GM12878 (cell line): ENCODE results near the gene MYO10. TPM values are rescaled to one million over a fixed set of nuclear protein-coding genes. Genes with fewer than 3 reads are reported as not detected.

Source experiments
- ATAC-seq: fragments of 200-7000 bp; cut with Tn5 transposase; 3 replicates; pipeline ENCODE4 v1.9.1; 2020; ENCODE audit warnings: mild to moderate bottlenecking, moderate library complexity
- BruUV-seq: library from RNA; stranded (reverse); fragments of 400-500 nt; replicated peaks from 2 replicates; lab custom pipeline; 2021; lab: Mats Ljungman, UMichigan
- CTCF ChIA-PET: fragments of 300-600 bp; sonication (Branson Sonifier 250); formaldehyde crosslinking; extraction: SDS; loops from one replicate; lab custom pipeline; 2021; ENCODE audit warnings: inconsistent platforms; lab: Yijun Ruan, JAX
- POLR2A ChIA-PET: fragments of 350-600 bp; formaldehyde crosslinking; extraction: SDS; loops from one replicate; lab custom pipeline; 2021; ENCODE audit warnings: inconsistent platforms; lab: Charles Lee
- RAD21 ChIA-PET: fragments of 300-600 bp; sonication (Branson Sonifier 250); formaldehyde crosslinking; loops from one replicate; lab custom pipeline; 2023; ENCODE audit warnings: antibody characterized with exemption; ENCODE audit not compliant: unreplicated experiment; lab: Charles Lee
- SMC1A ChIA-PET: fragments of 300-600 bp; sonication (Branson Sonifier 250); formaldehyde crosslinking; loops from one replicate; lab custom pipeline; 2023; ENCODE audit not compliant: unreplicated experiment, uncharacterized antibody; lab: Charles Lee
- DNase-seq: peaks from one replicate; pipeline ENCODE4 v3.0.0-alpha.2; 2011; ENCODE audit warnings: low read depth, low spot score
- FAIRE-seq: peaks from 3 replicates; lab custom pipeline; 2011; peaks lifted over from hg19 to GRCh38; lab: Jason Lieb, UNC
- H2AFZ ChIP-seq: 2 replicates; pipeline ENCODE4 v1.6.0; 2011; ENCODE audit warnings: low read depth, low read length, control low read depth; ENCODE audit not compliant: control insufficient read depth
- H3K27ac ChIP-seq: 2 replicates; pipeline ENCODE4 v1.5.1; 2011; ENCODE audit warnings: control low read depth; ENCODE audit not compliant: control insufficient read depth, insufficient read depth
- H3K27me3 ChIP-seq, 2 experiments: replicated peaks in 1 of 2; 2 replicates each; pipeline versions ENCODE4 v1.6.0 to v1.6.1; 2011; ENCODE audit warnings: low read length in 1 of 2; ENCODE audit not compliant: control insufficient read depth in 2 of 2, insufficient read depth in 2 of 2
- H3K36me3 ChIP-seq, 2 experiments: 2 replicates each; pipeline ENCODE4 v1.5.1; 2011; ENCODE audit warnings: low read length in 1 of 2; ENCODE audit not compliant: control insufficient read depth in 2 of 2, insufficient read depth in 2 of 2
- H3K4me1 ChIP-seq: 2 replicates; pipeline ENCODE4 v1.6.1; 2011; ENCODE audit warnings: mild to moderate bottlenecking, low read length, moderate library complexity, mixed read lengths; ENCODE audit not compliant: control insufficient read depth, insufficient read depth
- H3K4me2 ChIP-seq: 2 replicates; pipeline ENCODE4 v1.6.0; 2011; ENCODE audit warnings: control low read depth; ENCODE audit not compliant: control insufficient read depth, insufficient read depth
- H3K4me3 ChIP-seq: fragments of 200-600 bp; sonication (generic); 2 replicates; pipeline ENCODE4 v1.5.1; 2016
- H3K79me2 ChIP-seq: 2 replicates; pipeline ENCODE4 v1.6.0; 2011; ENCODE audit warnings: low read length; ENCODE audit not compliant: control insufficient read depth, insufficient read depth
- H3K9ac ChIP-seq: 2 replicates; pipeline ENCODE4 v1.8.0; 2011; ENCODE audit warnings: low read length, control low read depth, mixed read lengths; ENCODE audit not compliant: control insufficient read depth, insufficient read depth
- H3K9me3 ChIP-seq: replicated peaks from 3 replicates; pipeline ENCODE4 v1.5.1; 2011; ENCODE audit warnings: mild to moderate bottlenecking, low read length; ENCODE audit not compliant: control insufficient read depth, insufficient read depth
- H4K20me1 ChIP-seq: 2 replicates; pipeline ENCODE4 v1.6.0; 2011; ENCODE audit not compliant: control insufficient read depth, insufficient read depth
- ETV6 ChIP-seq, 2 experiments: fragments of 450-650 bp in 1 of 2; IDR thresholded peaks in 1 of 2; conservative IDR thresholded peaks in 1 of 2; 2 replicates each; pipeline ENCODE4 v1.6.1; 2014; ENCODE audit warnings: antibody characterized with exemption in 1 of 2, borderline replicate concordance in 1 of 2, low read depth in 1 of 2, mild to moderate bottlenecking in 1 of 2, moderate library complexity in 1 of 2
- NFYA ChIP-seq: IDR thresholded peaks from 2 replicates; pipeline ENCODE4 v1.6.1; 2011; ENCODE audit warnings: low read depth, mild to moderate bottlenecking, low read length, improper control_type of control experiment, borderline replicate concordance
- NRF1 ChIP-seq: conservative IDR thresholded peaks from 2 replicates; pipeline ENCODE4 v1.6.1; 2011; ENCODE audit warnings: mild to moderate bottlenecking, low read depth, low read length, improper control_type of control experiment
- SRF ChIP-seq, 2 experiments: IDR thresholded peaks; 2 replicates each; pipeline ENCODE4 v1.6.1; 2011; ENCODE audit warnings: low read depth in 2 of 2, low read length in 2 of 2, mild to moderate bottlenecking in 1 of 2, moderate library complexity in 1 of 2
- STAT1 ChIP-seq: fragments of 450-650 bp; conservative IDR thresholded peaks from 2 replicates; pipeline ENCODE4 v1.6.1; 2014; ENCODE audit warnings: antibody characterized with exemption, mild to moderate bottlenecking
- STAT3 ChIP-seq: IDR thresholded peaks from 2 replicates; pipeline ENCODE4 v1.6.1; 2011; ENCODE audit warnings: low read depth, low read length, improper control_type of control experiment
- TCF12 ChIP-seq: IDR thresholded peaks from 2 replicates; pipeline ENCODE4 v1.6.1; 2011; ENCODE audit warnings: low read depth, mild to moderate bottlenecking, low read length
- YY1 ChIP-seq: IDR thresholded peaks from 2 replicates; pipeline ENCODE4 v1.6.1; 2011; ENCODE audit warnings: low read depth, mild to moderate bottlenecking, low read length
- ZNF217 ChIP-seq: fragments of 450-650 bp; IDR thresholded peaks from 2 replicates; pipeline ENCODE4 v1.6.1; 2017; ENCODE audit warnings: antibody characterized with exemption, mild to moderate bottlenecking
- ZNF622 ChIP-seq: fragments of 450-650 bp; IDR thresholded peaks from 2 replicates; pipeline ENCODE4 v1.6.1; 2017; ENCODE audit warnings: mild to moderate bottlenecking, inconsistent platforms
- WGBS: methylation state at CpG from one replicate; pipeline ENCODE4 v1.1.6; 2016; ENCODE audit warnings: low lambda C conversion rate; ENCODE audit not compliant: insufficient replicate concordance, insufficient coverage; ENCODE audit errors: missing lambda C conversion rate; 5-methylcytosine and 5-hydroxymethylcytosine counted together
- in situ Hi-C: fragments of 300-500 bp; cut with MboI; formaldehyde crosslinking; loops from 9 replicates; pipeline ENCODE4 v1.14.3; 2018; ENCODE audit warnings: mixed read lengths
- intact Hi-C: fragments of 100-400 bp; cut with micrococcal nuclease; formaldehyde crosslinking; loops from one replicate; pipeline ENCODE4 v1.14.2; 2022; ENCODE audit not compliant: unreplicated experiment
- polyA plus RNA-seq, 11 experiments: library from polyadenylated mRNA; depleted of rRNA in 4 of 11; unstranded in 6 of 11; stranded (reverse) in 5 of 11; fragments of >200 nt; fragmentation: Nextera tagmentation in 4 of 11; fragmentation: Illumina TruSeq in 1 of 11; extraction: Ambion mirVana in 4 of 11; extraction: Trizol in 1 of 11; gene quantifications; 1 replicate in 1 of 11; 2 replicates in 10 of 11; pipeline versions ENCODE4 v1.2.1 to v1.2.3, GENCODE V29; 2011 to 2016; ENCODE audit warnings: inconsistent platforms in 2 of 11, missing spikeins in 2 of 11, low read depth in 1 of 11
- total RNA-seq, 4 experiments: library from RNA; depleted of rRNA in 3 of 4; stranded (reverse); fragments of >200 nt in 3 of 4; fragmentation: Illumina TruSeq in 1 of 4; extraction: Trizol in 1 of 4; gene quantifications; 2 replicates each; pipeline versions ENCODE4 v1.2.1 to v1.2.3, GENCODE V29; 2013 to 2021
- TF ChIP-seq, protein P1 (sequence below): fragments of 450-650 bp; IDR thresholded peaks from 2 replicates; pipeline ENCODE4 v1.6.1; 2018; ENCODE audit warnings: mild to moderate bottlenecking, low read depth, moderate library complexity; ENCODE audit not compliant: partially characterized antibody

Gene MYO10
- total and polyA plus RNA-seq, 10 of the 15 experiments (the other 5 are each of a cell fraction or from before 2014, with no cell fraction given): 0.02 to 0.77 (median 0.17) TPM

DNA sequence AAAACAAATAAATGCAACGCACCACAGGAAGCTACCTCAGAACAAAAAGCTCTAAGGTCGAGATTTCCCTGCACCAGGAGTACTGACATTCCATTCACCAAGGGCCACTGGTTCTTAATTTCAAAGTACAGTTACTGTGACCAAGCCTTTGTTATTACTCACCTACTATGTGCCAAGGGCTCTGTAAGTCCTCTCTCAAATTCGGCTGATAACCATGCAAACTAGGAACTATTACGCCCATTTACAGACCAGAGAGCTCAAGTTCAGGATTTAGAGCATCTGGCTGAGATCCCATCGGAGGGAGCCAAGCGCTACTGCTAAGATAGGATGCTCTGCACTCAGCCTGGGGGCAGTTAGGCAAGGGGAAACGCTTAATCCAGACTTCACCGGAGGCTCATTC is 5.6 kb downstream of the MYO10 start:
- H3K36me3 ChIP-seq: no peaks in the 10 kb centered on the region
- TF ChIP-seq SRF (IDR thresholded peaks at IDR 0.05; ENCODE audit: low read depth in 2 of 2, low read length in 2 of 2) (no peak), YY1 (no peak), ZNF217 (no peak), NFYA (no peak), ETV6 (conservative IDR thresholded peaks at IDR 0.05 in 1 of 2, IDR thresholded peaks at IDR 0.05 in 1 of 2; ENCODE audit: borderline replicate concordance in 1 of 2, low read depth in 1 of 2) (no peak), STAT1 (no peak), ZNF622 (no peak), NRF1 (no peak), TCF12 (no peak), STAT3 (no peak)
- TF ChIP-seq, protein P1, sequence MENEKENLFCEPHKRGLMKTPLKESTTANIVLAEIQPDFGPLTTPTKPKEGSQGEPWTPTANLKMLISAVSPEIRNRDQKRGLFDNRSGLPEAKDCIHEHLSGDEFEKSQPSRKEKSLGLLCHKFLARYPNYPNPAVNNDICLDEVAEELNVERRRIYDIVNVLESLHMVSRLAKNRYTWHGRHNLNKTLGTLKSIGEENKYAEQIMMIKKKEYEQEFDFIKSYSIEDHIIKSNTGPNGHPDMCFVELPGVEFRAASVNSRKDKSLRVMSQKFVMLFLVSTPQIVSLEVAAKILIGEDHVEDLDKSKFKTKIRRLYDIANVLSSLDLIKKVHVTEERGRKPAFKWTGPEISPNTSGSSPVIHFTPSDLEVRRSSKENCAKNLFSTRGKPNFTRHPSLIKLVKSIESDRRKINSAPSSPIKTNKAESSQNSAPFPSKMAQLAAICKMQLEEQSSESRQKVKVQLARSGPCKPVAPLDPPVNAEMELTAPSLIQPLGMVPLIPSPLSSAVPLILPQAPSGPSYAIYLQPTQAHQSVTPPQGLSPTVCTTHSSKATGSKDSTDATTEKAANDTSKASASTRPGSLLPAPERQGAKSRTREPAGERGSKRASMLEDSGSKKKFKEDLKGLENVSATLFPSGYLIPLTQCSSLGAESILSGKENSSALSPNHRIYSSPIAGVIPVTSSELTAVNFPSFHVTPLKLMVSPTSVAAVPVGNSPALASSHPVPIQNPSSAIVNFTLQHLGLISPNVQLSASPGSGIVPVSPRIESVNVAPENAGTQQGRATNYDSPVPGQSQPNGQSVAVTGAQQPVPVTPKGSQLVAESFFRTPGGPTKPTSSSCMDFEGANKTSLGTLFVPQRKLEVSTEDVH: no peak
- BruUV-seq: no TSS peak
- H3K9ac ChIP-seq: no peak overlapping the region
- H3K9me3 ChIP-seq: no peaks in the 10 kb centered on the region; the same call in 2 of the 3 replicates
- in situ Hi-C loops (loop anchor here (10.0 kb wide), 1 partner anchor 254 kb away; no protein-coding TSS in a partner anchor), intact Hi-C loops (loop anchor here (5.0 kb wide), 1 partner anchor 138 kb away; no protein-coding TSS in a partner anchor)
- ChIA-PET RAD21 (no interaction called here), SMC1A (no interaction called here), CTCF (no interaction called here), POLR2A (no interaction called here)
- no peak overlapping the region for H3K4me2 ChIP-seq
- DNase-seq: no peak
- peaks cover 0 to 21% of the 10 kb centered on the region in 2 experiments; a peak in 1 of 4 replicates for H3K27me3 ChIP-seq
- no peaks in the 10 kb centered on the region for H4K20me1 ChIP-seq
- no peak overlapping the region for H3K27ac ChIP-seq
- H3K79me2 ChIP-seq: no peaks in the 10 kb centered on the region
- 56% methylated on average over 8 of the region's 8 CpGs for WGBS
- FAIRE-seq: no peak
- H3K4me1 ChIP-seq: no peaks in the 10 kb centered on the region
- H3K4me3 ChIP-seq: no peak overlapping the region
- no peak overlapping the region for H2AFZ ChIP-seq
- ATAC-seq: no peak
